Ovary (tissue), 3 donors: Measurements from ENCODE around the gene CPTP.

Experiments used
- EP300 ChIP-seq: sonication (generic); formaldehyde crosslinking; IDR thresholded peaks from one replicate; pipeline ENCODE4 v1.6.1; 2017; ENCODE audit warnings: antibody characterized with exemption
- POLR2A ChIP-seq: fragments of 450-650 bp; IDR thresholded peaks from one replicate; pipeline ENCODE4 v1.6.1; 2017; ENCODE audit warnings: antibody characterized with exemption, mild to moderate bottlenecking, moderate library complexity
- TF ChIP-seq, protein P1 (sequence below), 3 donors: fragments of 450-650 bp in 2 of 3; fragments of 200-600 bp in 1 of 3; IDR thresholded peaks; one replicate each; pipeline versions ENCODE4 v1.5.1 to v1.8.0; 2016 to 2022; ENCODE audit warnings: antibody characterized with exemption in 3 of 3, mild to moderate bottlenecking in 1 of 3
- donor health status: DM: no; HTN: no; CAD: no.

DNA sequence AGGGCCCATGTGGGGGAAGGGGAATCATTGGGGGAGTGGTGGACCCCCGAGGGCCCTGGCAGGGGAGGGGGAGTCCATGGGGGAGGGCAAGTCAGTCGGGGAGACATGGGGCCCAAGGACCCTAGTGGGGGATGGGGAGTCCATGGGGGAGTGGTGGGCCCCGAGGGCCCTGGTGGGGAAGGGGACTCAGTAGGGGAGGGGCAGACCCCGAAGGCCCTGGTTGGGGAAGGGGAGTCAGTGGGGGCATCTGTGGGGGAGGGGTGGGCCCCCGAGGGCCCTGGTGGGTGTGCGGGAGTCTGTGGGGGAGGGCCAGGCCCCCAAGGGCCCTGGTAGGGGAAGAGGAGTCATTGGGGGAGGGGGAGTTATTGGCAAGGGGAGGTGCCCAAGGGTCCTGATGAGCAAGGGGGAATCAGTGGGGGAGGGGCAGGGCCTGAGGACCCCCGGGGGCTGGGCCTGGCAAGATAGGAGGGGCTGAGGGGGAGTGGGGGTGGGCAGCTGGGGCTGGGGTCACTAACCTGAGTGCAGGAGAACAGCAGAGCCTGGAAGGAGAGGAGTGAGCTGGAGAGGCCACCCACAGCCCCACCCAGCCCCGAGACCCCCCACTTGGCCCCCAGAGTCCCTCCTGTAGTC lies 31.7 kb downstream of the CPTP start:
- TF ChIP-seq POLR2A, result no peak
- TF ChIP-seq, protein P1, sequence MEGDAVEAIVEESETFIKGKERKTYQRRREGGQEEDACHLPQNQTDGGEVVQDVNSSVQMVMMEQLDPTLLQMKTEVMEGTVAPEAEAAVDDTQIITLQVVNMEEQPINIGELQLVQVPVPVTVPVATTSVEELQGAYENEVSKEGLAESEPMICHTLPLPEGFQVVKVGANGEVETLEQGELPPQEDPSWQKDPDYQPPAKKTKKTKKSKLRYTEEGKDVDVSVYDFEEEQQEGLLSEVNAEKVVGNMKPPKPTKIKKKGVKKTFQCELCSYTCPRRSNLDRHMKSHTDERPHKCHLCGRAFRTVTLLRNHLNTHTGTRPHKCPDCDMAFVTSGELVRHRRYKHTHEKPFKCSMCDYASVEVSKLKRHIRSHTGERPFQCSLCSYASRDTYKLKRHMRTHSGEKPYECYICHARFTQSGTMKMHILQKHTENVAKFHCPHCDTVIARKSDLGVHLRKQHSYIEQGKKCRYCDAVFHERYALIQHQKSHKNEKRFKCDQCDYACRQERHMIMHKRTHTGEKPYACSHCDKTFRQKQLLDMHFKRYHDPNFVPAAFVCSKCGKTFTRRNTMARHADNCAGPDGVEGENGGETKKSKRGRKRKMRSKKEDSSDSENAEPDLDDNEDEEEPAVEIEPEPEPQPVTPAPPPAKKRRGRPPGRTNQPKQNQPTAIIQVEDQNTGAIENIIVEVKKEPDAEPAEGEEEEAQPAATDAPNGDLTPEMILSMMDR (IDR thresholded peaks at IDR 0.05), result no peak
- TF ChIP-seq EP300, result no peak
